Raji (cell line): ENCODE measurements around the gene TMEM132C.

Experiments used
- POLR2A ChIP-seq: IDR thresholded peaks from 2 replicates; pipeline ENCODE4 v1.6.1; 2011; ENCODE audit warnings: low read depth, low read length, control low read depth; ENCODE audit not compliant: insufficient read depth

Gene TMEM132C

DNA sequence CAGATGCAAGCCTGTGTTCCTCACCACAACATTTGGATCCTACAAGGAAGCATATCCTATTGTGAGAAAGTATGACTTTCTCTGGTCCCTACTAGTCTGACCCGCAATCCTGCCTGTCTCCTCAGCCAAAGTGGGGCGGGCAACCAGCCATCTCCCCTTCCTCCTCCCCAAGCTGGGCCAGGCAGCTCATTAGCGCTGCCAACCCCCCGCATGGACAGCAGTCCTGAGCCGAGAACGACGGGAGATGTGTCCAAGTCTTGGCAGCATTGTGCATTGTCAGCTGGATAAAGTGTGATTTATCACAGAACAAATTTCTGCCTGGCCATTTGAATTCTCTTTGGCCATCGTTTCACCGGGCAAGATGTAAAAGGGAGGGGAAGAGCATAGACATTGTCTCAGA is 417.4 kb downstream of the TMEM132C start:
- TF ChIP-seq POLR2A, result no peak

DNA sequence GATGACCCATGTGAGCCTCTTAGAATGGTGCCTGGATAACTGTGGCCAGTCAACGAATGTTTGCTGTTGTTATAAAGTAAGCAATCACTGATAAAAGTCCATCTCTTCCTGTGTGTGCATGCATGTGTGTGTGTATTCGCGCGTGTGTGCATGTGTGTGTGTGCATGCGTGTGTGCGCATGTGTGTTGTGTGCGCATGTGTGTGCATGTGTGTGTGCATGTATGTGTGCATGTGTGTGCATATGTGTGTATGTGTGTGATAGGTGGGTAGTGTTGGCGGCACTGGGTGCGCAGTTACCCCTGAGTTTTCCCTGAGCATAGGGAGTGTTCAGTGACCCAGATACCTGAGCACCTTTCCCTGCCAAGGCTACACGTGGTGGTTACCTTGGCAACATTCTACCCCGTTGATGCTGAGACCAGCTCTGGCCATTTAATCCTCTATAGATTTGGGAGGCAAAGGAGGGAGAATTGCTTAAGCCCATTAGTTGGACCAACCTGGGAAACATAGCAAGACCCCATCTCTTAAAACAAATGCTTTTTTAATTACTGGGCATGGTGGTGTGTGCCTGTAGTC is 419.0 kb downstream of the TMEM132C start:
- TF ChIP-seq POLR2A, result no peak

DNA sequence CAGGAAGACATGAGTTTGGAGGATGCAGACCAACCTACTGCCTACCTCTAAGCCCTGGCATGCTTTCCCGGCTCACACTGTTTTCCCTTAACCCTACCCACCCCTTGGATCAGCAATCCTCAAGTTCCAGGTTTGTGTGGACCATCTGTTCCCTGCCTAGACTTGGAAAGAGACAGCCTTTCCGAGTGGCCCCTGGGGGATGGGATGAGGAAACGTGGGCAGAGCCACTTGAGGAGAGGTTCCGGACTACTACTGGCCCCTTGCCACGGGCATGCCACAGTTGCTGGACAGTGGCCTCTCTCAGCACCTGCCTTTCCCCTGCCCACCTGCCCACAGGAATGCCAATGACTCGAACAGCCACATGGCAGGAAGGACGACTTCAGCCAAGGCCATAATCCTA is 420.9 kb downstream of the TMEM132C start:
- TF ChIP-seq POLR2A, result no peak

DNA sequence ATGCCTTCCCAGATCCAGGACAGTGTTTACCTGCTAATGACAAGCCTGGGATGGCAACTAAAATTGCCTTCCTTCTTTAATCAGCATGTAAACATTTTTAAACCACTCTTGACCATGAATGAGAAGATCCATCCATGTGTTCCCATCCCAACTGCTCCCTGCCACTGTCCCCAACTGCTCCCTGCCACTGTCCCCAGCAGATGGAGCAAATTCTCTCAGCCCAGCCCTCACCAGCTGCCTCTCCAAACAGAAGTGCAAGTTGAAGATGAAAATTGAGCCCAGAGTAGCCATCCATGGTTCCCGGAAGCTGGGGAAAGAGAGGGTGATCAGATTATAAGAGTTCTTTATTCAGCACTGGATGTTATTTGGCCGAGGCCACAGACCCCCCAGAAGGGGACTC is 423.7 kb downstream of the TMEM132C start:
- no peak for TF ChIP-seq POLR2A

GRCh38 chr12:128693115-128693514 is 426.1 kb downstream of the TMEM132C start:
- no peak for TF ChIP-seq POLR2A

DNA sequence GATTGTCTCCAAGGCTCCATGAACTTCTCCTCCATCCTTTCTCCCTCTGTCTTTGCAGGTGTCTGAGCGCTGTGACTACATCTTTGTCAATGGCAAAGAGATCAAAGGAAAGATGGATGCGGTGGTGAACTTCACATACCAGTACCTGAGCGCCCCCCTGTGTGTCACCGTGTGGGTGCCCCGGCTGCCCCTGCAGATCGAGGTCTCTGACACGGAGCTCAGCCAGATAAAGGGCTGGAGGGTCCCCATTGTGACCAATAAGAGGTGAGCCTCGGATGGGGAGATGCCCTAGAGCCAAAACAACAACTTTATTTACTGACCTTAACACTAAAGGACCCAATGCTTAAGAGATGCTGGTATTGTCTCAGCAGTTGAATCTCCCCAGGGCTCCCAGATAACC is 426.8 kb downstream of the TMEM132C start:
- no peak for TF ChIP-seq POLR2A

DNA sequence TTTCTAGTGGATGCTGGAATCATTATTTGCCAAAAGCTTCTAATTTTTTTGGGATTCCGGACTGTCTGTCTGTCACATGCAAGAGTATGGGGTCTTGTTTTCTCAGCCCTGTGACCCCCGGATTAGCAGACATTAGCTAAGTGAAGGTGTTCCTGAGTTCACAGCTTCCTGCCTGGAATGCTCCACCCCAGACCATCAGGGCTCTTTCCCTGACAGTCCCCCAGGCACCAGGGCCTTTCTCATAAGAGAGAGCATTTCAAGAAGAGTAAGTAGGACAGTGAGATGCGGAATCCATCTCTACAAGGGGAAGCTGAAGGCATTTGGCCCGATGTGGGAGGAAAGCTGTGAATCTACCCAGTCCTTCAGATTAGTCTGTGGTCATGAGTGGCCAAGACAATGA is 427.5 kb downstream of the TMEM132C start:
- TF ChIP-seq POLR2A, result no peak

- no peak for TF ChIP-seq POLR2A
Observed at GRCh38 chr12:128695697-128696096, 428.7 kb downstream of the TMEM132C start.

GRCh38 chr12:128698301-128698972 is 431.5 kb downstream of the TMEM132C start:
- no peak for TF ChIP-seq POLR2A

DNA sequence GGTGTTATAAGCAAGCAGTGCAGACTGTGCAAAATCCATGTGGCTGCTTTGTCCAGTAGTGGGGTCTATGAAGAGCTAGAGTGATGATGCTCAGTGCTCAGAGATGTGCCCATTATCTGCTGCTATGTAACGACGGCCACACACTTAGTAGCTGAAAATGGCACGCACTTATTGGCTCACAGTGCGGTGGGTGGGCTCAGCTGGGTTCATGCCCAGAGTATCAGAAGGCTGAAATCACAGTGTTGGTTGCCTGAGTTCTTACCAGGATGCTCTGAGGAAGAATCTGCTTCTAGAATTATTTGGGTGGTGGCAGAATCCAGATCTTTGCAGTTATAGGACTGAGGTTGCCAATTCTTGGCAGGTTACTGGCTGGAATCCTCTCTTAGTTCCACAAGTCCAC is 432.1 kb downstream of the TMEM132C start:
- TF ChIP-seq POLR2A, result no peak

GRCh38 chr12:128702371-128702770 is 435.4 kb downstream of the TMEM132C start:
- no peak for TF ChIP-seq POLR2A

GRCh38 chr12:128705140-128705539 is 438.2 kb downstream of the TMEM132C start:
- no peak for TF ChIP-seq POLR2A

DNA sequence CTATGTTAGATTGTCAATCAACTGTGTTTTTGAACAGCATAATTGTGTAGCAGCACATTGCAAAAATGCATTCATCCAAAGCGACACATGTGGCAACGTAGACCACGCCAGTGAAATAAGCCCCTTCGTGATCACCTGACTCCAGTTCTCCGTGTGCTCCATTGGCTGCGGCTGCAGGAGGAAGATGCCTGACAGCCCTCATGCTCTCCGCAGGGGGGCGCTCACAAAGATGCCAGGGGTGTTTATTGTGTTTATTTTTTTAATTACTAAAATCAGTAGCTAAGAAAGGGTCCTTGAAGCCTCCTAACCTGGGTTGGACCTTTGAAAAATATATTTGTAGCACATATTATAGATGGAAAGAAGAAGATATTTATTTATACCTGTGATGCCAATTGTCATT is 440.5 kb downstream of the TMEM132C start:
- TF ChIP-seq POLR2A, result no peak

DNA sequence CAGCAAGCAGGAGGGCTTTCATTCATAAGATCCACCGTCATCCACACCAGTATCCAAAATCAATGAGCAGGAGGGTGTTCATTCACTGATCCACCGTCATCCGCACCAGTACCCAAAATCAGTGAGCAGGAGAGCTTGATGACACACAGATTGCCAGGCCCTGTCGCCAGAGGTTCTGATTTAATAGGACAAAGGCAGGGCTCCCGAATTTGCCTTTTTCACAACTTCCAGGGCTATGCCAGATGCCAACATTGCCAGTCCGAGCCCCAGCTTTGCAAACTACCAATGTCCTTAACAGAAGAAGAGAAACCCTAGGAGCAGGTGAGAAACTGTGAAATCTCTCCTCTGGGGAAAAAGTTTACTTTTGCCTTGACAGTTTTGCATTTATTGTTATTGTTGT is 441.8 kb downstream of the TMEM132C start:
- no peak for TF ChIP-seq POLR2A

DNA sequence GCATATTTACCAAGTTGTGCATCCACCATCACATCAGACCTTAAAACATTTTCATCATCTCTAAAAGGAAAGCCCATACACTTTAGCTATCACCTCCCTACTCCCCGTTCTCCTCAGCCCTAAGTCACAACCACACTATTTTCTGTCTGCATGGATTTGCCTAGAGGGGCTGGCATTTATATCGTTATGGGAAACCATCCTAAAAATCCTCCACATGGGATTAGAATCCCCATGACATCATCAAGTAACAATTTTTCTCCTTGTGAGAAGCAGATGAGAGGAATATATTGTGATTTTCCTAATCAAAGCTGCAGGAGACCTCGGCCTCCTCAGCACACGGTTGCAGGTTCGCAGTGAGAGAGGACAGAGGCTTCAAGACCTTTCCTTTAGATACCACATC is 442.7 kb downstream of the TMEM132C start:
- TF ChIP-seq POLR2A, result no peak

- TF ChIP-seq POLR2A, result no peak
Observed at GRCh38 chr12:128711486-128711885, 444.5 kb downstream of the TMEM132C start.

GRCh38 chr12:128712622-128713021 is 445.7 kb downstream of the TMEM132C start:
- no peak for TF ChIP-seq POLR2A
